Stimulated activated CD8-positive, alpha-beta memory T cell treated with anti-CD3 and anti-CD28 coated beads, Interleukin-4, amount 100 ng/mL, for 24 hours (primary cell): Measurements from ENCODE around the gene NTN5.

Source experiments
- DNase-seq: peaks from one replicate; pipeline ENCODE4 v3.0.0-alpha.2; 2020; ENCODE audit warnings: low read depth

NTN5 gene

GRCh38 chr19:48615231-48616040 is 57.4 kb downstream of the NTN5 start:
- no peak for DNase-seq

GRCh38 chr19:48614436-48615230 is 58.2 kb downstream of the NTN5 start, which contains the start of gene FAM83E:
FAM83E (minus strand) TSS chr19:48615076; CDS start chr19:48613372, 1,704 bp downstream.
- DNase-seq: no peak

- DNase-seq: no peak
Observed at GRCh38 chr19:48613852-48614435, 58.9 kb downstream of the NTN5 start.

DNA sequence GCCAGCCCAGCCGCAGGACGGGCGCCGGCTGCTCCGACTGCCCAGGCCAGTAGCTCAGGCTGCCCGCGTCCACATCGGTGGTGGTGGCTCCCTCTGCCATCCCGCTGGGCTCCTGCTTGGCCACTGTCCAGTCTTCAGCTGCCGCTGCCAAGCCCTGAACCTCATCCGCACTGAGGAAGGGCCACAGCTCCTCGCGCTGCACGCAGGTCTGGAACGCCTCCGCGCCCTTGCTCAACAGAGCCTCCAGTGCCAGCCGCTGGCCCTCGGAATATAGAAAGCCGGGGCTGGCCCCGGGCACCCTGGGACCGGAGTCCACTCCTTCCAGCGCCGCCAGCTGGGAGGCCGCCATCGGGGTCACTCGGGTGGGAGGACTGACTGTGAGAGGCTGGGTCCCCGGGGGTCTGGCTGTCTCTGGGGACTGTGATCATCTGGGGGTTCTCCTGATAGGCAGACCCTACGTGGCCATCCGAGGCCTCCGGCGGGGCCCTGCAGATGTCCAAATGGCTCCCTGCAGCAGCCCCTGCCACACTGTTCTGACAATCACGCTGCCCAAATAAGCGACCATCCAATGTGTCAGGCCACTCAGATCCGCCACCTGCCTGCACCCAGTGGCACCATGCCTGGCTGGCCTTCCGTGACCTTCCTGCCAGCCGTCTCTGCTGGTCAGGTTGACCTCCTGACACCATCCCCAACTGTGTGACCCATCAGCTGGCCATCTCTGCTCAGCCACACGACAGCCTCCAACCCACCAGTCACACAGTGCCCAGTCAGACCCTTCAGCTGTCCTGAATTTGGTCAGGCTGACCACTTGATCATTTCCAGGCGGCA is 59.6 kb downstream of the NTN5 start:
- no peak for DNase-seq

- no peak for DNase-seq
Observed at GRCh38 chr19:48611872-48612271, 60.9 kb downstream of the NTN5 start.
